Activated CD4-positive, alpha-beta T cell treated with anti-CD3 and anti-CD28 coated beads for 4 hours (primary cell): ENCODE data around the gene PRPF39.

ENCODE experiments used
- DNase-seq, 2 donors: peaks; one replicate each; pipeline ENCODE4 v3.0.0-alpha.2; 2020

PRPF39 gene

GRCh38 chr14:45082420-45082819, 1.5 kb upstream of the PRPF39 start:
- DNase-seq: no peak

- DNase-seq: no peak
Measured at GRCh38 chr14:45083617-45083975, 320 bp upstream of the PRPF39 start.

GRCh38 chr14:45084946-45085346, 1.0 kb downstream of the PRPF39 start:
- no peak for DNase-seq

- peak; percentile 16 to 24 for DNase-seq
Measured at GRCh38 chr14:45089813-45090212, 5.9 kb downstream of the PRPF39 start.

GRCh38 chr14:45091710-45092109, 7.8 kb downstream of the PRPF39 start:
- DNase-seq: no peak

- no peak for DNase-seq
Measured at GRCh38 chr14:45094275-45094674, 10.4 kb downstream of the PRPF39 start.

- no peak for DNase-seq
Measured at GRCh38 chr14:45095143-45095542, 11.2 kb downstream of the PRPF39 start.

GRCh38 chr14:45096218-45096617, 12.3 kb downstream of the PRPF39 start:
- DNase-seq: no peak

GRCh38 chr14:45103806-45104205, 19.9 kb downstream of the PRPF39 start:
- no peak for DNase-seq

- no peak for DNase-seq
Measured at GRCh38 chr14:45104561-45104960, 20.6 kb downstream of the PRPF39 start.

GRCh38 chr14:45112896-45113781, 29.2 kb downstream of the PRPF39 start:
- no peak for DNase-seq

- DNase-seq: no peak
Measured at GRCh38 chr14:45114327-45114726, 30.4 kb downstream of the PRPF39 start.

GRCh38 chr14:45118594-45118993, 34.7 kb downstream of the PRPF39 start:
- no peak for DNase-seq

- DNase-seq: no peak
Measured at GRCh38 chr14:45120096-45120495, 36.2 kb downstream of the PRPF39 start.

- DNase-seq: no peak
Measured at GRCh38 chr14:45123271-45123670, 39.4 kb downstream of the PRPF39 start.

GRCh38 chr14:45125754-45126153, 41.8 kb downstream of the PRPF39 start:
- DNase-seq: no peak

GRCh38 chr14:45128963-45129629, 45.2 kb downstream of the PRPF39 start:
- DNase-seq: no peak

- DNase-seq: no peak
Measured at GRCh38 chr14:45133683-45134050, 49.8 kb downstream of the PRPF39 start.

GRCh38 chr14:45134051-45134958, 50.4 kb downstream of the PRPF39 start, which contains the start of gene FKBP3:
TSS of gene FKBP3 (minus strand) at chr14:45134481. CDS start at chr14:45134456, 25 bp downstream.
- DNase-seq: peak; percentile 94 to 95

GRCh38 chr14:45135156-45135555, 51.2 kb downstream of the PRPF39 start:
- DNase-seq: peak in 1 of 2 donors; percentile 3

- peak; percentile 82 to 83 for DNase-seq
Measured at GRCh38 chr14:45135659-45136395, 51.9 kb downstream of the PRPF39 start, which contains the start of gene FANCM. TSS of gene FANCM (plus strand) at chr14:45135930. CDS start at chr14:45136032, 102 bp downstream.

- DNase-seq: peak in 1 of 2 donors; percentile 3
Measured at GRCh38 chr14:45136399-45136798, 52.5 kb downstream of the PRPF39 start.
